GM23338 (cell line): Measurements from ENCODE around the gene PPFIA1.

Experiments
- CREB1 ChIP-seq: fragments of 250-450 bp; sonication (Bioruptor Pico); IDR thresholded peaks from 2 replicates; pipeline ENCODE4 v1.5.0; 2020; ENCODE audit warnings: low read depth, mild to moderate bottlenecking, moderate library complexity
- CTCF ChIP-seq, 2 experiments: fragments of 200-600 bp in 1 of 2; sonication (generic) in 1 of 2; conservative IDR thresholded peaks; 2 replicates each; pipeline versions ENCODE4 v1.5.1 to v1.6.1; 2016 to 2017; ENCODE audit warnings: antibody characterized with exemption in 2 of 2, low read depth in 2 of 2, mild to moderate bottlenecking in 2 of 2, moderate library complexity in 1 of 2
- ETS1 ChIP-seq: IDR thresholded peaks from 2 replicates; pipeline ENCODE4 v1.6.1; 2016; ENCODE audit warnings: antibody characterized with exemption
- EZH2 ChIP-seq: fragments of 200-600 bp; sonication (generic); IDR thresholded peaks from one replicate; pipeline ENCODE4 v1.8.0; 2017; ENCODE audit warnings: antibody characterized with exemption, mild to moderate bottlenecking, low read depth; ENCODE audit not compliant: unreplicated experiment
- EZH2phosphoT487 ChIP-seq: fragments of 200-600 bp; sonication (generic); IDR thresholded peaks from one replicate; pipeline ENCODE4 v1.8.1; 2018; ENCODE audit warnings: antibody characterized with exemption; ENCODE audit not compliant: unreplicated experiment
- JUNB ChIP-seq: IDR thresholded peaks from one replicate; pipeline ENCODE4 v1.6.1; 2016; ENCODE audit warnings: antibody characterized with exemption; ENCODE audit not compliant: unreplicated experiment
- POLR2AphosphoS5 ChIP-seq: IDR thresholded peaks from 2 replicates; pipeline ENCODE4 v1.6.1; 2016; ENCODE audit warnings: antibody characterized with exemption, low read depth
- REST ChIP-seq: IDR thresholded peaks from one replicate; pipeline ENCODE4 v1.6.1; 2018; ENCODE audit warnings: antibody characterized with exemption; ENCODE audit not compliant: unreplicated experiment
- STAT1 ChIP-seq: IDR thresholded peaks from one replicate; pipeline ENCODE4 v1.6.1; 2016; ENCODE audit warnings: antibody characterized with exemption; ENCODE audit not compliant: unreplicated experiment
- ZNF114 ChIP-seq: fragments of 250-450 bp; sonication (Bioruptor Pico); IDR thresholded peaks from 2 replicates; pipeline ENCODE4 v1.5.0; 2020; ENCODE audit warnings: mild to moderate bottlenecking, moderate library complexity

- TF ChIP-seq CTCF (conservative IDR thresholded peaks at IDR 0.05; ENCODE audit: low read depth in 2 of 2) (no peak), EZH2 (no peak), POLR2AphosphoS5 (no peak), REST (no peak), JUNB (no peak), CREB1 (no peak), STAT1 (no peak), EZH2phosphoT487 (no peak), ETS1 (no peak), ZNF114 (CRISPR knock-in tag) (no peak)
Observed at GRCh38 chr11:70246196-70246595, 24.3 kb upstream of the PPFIA1 start.
